Measurements from ENCODE around the gene ITM2C. TPM values are rescaled to one million over a fixed set of nuclear protein-coding genes. Genes with fewer than 3 reads are reported as not detected.

The ITM2C gene
- total and polyA plus RNA-seq, 2 of the 13 experiments (the other 11 are each of a cell fraction or from before 2014, with no cell fraction given) = 70.5 to 270 TPM

DNA sequence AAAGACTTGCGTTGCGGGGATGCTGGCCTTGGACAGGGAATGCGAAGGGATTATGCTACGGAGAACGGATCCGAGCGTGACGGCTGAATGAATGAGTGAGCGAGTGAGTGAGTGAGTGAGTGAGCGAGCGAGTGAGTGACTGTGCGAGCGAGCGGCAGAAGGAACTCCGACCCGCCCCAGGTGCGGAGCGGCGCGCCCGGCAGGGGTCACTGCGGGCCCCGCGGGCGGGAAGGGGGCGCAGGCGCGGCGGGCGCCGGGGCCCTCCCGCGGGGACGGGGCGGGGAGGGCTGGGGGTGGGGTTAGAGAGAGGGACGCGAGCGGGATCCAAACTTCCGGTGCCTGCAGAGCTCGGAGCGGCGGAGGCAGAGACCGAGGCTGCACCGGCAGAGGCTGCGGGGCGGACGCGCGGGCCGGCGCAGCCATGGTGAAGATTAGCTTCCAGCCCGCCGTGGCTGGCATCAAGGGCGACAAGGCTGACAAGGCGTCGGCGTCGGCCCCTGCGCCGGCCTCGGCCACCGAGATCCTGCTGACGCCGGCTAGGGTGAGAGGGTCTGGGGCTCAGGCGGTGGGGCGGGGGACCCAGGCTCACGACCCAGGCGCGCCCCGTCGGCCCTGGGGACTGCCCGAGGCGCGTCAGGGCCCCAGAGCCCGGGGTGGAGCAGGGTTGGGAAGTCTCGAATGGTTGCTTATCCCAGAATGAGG is at the start of gene ITM2C (continued):
- TF ChIP-seq ZSCAN9 (CRISPR knock-in tag; IDR thresholded peaks at IDR 0.05; ENCODE audit: borderline replicate concordance) (peak; percentile 65; the same call in 1 of the 2 replicates), HINFP (CRISPR knock-in tag; IDR thresholded peaks at IDR 0.05; ENCODE audit: low read depth) (no peak; the same call in 1 of the 2 replicates), WIZ (CRISPR knock-in tag; IDR thresholded peaks at IDR 0.05) (0 out of 2 replicates have a peak, but pooled peaks have one; percentile 40), ZNF326 (CRISPR knock-in tag; IDR thresholded peaks at IDR 0.05; ENCODE audit: borderline replicate concordance) (no peak), SOX5 (CRISPR knock-in tag; IDR thresholded peaks at IDR 0.05; ENCODE audit: borderline replicate concordance) (no peak), NFYC (CRISPR knock-in tag; IDR thresholded peaks at IDR 0.05) (no peak), ZSCAN29 (CRISPR knock-in tag; conservative IDR thresholded peaks at IDR 0.05) (no peak), ZNF543 (CRISPR knock-in tag; IDR thresholded peaks at IDR 0.05) (no peak), ZNF331 (CRISPR knock-in tag; IDR thresholded peaks at IDR 0.05) (0 out of 2 replicates have a peak, but pooled peaks have one; percentile 63), ZNF629 (CRISPR knock-in tag; conservative IDR thresholded peaks at IDR 0.05) (no peak), FUBP1 (CRISPR knock-in tag; IDR thresholded peaks at IDR 0.05; ENCODE audit: borderline replicate concordance) (no peak), ZFP36L1 (CRISPR knock-in tag; IDR thresholded peaks at IDR 0.05) (0 out of 2 replicates have a peak, but pooled peaks have one; percentile 28)
- TF ChIP-seq, protein P1, sequence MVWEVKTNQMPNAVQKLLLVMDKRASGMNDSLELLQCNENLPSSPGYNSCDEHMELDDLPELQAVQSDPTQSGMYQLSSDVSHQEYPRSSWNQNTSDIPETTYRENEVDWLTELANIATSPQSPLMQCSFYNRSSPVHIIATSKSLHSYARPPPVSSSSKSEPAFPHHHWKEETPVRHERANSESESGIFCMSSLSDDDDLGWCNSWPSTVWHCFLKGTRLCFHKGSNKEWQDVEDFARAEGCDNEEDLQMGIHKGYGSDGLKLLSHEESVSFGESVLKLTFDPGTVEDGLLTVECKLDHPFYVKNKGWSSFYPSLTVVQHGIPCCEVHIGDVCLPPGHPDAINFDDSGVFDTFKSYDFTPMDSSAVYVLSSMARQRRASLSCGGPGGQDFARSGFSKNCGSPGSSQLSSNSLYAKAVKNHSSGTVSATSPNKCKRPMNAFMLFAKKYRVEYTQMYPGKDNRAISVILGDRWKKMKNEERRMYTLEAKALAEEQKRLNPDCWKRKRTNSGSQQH (CRISPR knock-in tag; IDR thresholded peaks at IDR 0.05; ENCODE audit: low read depth) = 0 out of 2 replicates have a peak, but pooled peaks have one; percentile 26
- TF ChIP-seq, protein P2, sequence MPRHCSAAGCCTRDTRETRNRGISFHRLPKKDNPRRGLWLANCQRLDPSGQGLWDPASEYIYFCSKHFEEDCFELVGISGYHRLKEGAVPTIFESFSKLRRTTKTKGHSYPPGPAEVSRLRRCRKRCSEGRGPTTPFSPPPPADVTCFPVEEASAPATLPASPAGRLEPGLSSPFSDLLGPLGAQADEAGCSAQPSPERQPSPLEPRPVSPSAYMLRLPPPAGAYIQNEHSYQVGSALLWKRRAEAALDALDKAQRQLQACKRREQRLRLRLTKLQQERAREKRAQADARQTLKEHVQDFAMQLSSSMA (CRISPR knock-in tag; IDR thresholded peaks at IDR 0.05) = no peak; the same call in 1 of the 2 replicates
- TF ChIP-seq, protein P3, sequence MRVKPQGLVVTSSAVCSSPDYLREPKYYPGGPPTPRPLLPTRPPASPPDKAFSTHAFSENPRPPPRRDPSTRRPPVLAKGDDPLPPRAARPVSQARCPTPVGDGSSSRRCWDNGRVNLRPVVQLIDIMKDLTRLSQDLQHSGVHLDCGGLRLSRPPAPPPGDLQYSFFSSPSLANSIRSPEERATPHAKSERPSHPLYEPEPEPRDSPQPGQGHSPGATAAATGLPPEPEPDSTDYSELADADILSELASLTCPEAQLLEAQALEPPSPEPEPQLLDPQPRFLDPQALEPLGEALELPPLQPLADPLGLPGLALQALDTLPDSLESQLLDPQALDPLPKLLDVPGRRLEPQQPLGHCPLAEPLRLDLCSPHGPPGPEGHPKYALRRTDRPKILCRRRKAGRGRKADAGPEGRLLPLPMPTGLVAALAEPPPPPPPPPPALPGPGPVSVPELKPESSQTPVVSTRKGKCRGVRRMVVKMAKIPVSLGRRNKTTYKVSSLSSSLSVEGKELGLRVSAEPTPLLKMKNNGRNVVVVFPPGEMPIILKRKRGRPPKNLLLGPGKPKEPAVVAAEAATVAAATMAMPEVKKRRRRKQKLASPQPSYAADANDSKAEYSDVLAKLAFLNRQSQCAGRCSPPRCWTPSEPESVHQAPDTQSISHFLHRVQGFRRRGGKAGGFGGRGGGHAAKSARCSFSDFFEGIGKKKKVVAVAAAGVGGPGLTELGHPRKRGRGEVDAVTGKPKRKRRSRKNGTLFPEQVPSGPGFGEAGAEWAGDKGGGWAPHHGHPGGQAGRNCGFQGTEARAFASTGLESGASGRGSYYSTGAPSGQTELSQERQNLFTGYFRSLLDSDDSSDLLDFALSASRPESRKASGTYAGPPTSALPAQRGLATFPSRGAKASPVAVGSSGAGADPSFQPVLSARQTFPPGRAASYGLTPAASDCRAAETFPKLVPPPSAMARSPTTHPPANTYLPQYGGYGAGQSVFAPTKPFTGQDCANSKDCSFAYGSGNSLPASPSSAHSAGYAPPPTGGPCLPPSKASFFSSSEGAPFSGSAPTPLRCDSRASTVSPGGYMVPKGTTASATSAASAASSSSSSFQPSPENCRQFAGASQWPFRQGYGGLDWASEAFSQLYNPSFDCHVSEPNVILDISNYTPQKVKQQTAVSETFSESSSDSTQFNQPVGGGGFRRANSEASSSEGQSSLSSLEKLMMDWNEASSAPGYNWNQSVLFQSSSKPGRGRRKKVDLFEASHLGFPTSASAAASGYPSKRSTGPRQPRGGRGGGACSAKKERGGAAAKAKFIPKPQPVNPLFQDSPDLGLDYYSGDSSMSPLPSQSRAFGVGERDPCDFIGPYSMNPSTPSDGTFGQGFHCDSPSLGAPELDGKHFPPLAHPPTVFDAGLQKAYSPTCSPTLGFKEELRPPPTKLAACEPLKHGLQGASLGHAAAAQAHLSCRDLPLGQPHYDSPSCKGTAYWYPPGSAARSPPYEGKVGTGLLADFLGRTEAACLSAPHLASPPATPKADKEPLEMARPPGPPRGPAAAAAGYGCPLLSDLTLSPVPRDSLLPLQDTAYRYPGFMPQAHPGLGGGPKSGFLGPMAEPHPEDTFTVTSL (CRISPR knock-in tag; IDR thresholded peaks at IDR 0.05; ENCODE audit: borderline replicate concordance) = no peak
